Lower leg skin (tissue), 4 donors: Measurements from ENCODE around the gene FKBP1A. TPM values are rescaled to one million over a fixed set of nuclear protein-coding genes. Genes with fewer than 3 reads are reported as not detected.

Experiments used
- DNase-seq, 2 donors: peaks; one replicate each; pipeline ENCODE4 v3.0.0-alpha.2; 2019; ENCODE audit warnings: low spot score in 2 of 2
- H3K4me3 ChIP-seq: fragments of 200-600 bp; sonication (generic); 2 replicates; pipeline ENCODE4 v1.5.1; 2017; ENCODE audit warnings: mild to moderate bottlenecking, low read depth; ENCODE audit not compliant: poor library complexity, severe bottlenecking
- POLR2A ChIP-seq, 2 donors: fragments of 450-650 bp; IDR thresholded peaks; one replicate each; pipeline ENCODE4 v1.6.1; 2016 to 2017; ENCODE audit warnings: antibody characterized with exemption in 2 of 2, mild to moderate bottlenecking in 1 of 2, moderate library complexity in 1 of 2
- whole genome bisulfite sequencing, 2 donors: methylation state at CpG; one replicate each; pipeline ENCODE4 v1.1.5; 2018; 5-methylcytosine and 5-hydroxymethylcytosine counted together
- intact Hi-C: fragments of 100-400 bp; cut with DNase I; formaldehyde crosslinking; loops from one replicate; pipeline ENCODE4 v1.15.0; 2023; ENCODE audit warnings: low total_unique reads
- total RNA-seq, 4 donors: library from RNA; depleted of rRNA; stranded (reverse); fragments of >200 nt; gene quantifications; one replicate each; pipeline ENCODE4 v1.1.0, GENCODE V29; 2016
- TF ChIP-seq, protein P1 (sequence below), 3 donors: fragments of 450-650 bp; IDR thresholded peaks; one replicate each; pipeline ENCODE4 v1.5.1; 2016; ENCODE audit warnings: antibody characterized with exemption in 3 of 3, mild to moderate bottlenecking in 3 of 3, moderate library complexity in 2 of 3

Gene FKBP1A
- total RNA-seq, 4 donors from 2014 or later, result 72.6 to 133 (median 87.5) TPM

DNA sequence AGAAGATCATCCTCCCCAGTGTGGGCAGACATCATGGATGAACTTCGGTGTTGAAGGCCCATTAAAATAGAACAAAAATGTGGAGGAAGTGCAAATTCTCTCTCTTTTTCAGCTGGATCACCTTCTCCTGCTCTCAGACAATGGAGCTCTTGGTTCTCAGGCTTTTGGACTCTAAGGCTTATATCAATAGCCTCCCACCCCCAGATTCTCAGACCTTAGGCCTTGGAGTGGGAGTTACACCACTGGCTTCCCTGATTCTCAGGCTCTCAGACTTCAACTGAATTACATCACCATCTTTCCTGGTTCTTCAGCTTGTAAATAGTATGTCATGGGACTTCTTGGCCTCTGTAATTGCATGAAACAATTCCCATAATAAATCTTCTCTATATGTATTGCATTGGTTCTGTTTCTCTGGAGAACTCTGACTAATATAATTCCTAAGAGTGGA is 37.2 kb upstream of the FKBP1A start:
- TF ChIP-seq, protein P1, sequence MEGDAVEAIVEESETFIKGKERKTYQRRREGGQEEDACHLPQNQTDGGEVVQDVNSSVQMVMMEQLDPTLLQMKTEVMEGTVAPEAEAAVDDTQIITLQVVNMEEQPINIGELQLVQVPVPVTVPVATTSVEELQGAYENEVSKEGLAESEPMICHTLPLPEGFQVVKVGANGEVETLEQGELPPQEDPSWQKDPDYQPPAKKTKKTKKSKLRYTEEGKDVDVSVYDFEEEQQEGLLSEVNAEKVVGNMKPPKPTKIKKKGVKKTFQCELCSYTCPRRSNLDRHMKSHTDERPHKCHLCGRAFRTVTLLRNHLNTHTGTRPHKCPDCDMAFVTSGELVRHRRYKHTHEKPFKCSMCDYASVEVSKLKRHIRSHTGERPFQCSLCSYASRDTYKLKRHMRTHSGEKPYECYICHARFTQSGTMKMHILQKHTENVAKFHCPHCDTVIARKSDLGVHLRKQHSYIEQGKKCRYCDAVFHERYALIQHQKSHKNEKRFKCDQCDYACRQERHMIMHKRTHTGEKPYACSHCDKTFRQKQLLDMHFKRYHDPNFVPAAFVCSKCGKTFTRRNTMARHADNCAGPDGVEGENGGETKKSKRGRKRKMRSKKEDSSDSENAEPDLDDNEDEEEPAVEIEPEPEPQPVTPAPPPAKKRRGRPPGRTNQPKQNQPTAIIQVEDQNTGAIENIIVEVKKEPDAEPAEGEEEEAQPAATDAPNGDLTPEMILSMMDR (IDR thresholded peaks at IDR 0.05), result no peak
- no peak for TF ChIP-seq POLR2A (IDR thresholded peaks at IDR 0.05)
- no peak overlapping the region for H3K4me3 ChIP-seq
- intact Hi-C loops, result no loop called here
- no peak for DNase-seq
- 68 to 72% methylated on average over 1 of the region's 1 CpG for WGBS, 2 donors

DNA sequence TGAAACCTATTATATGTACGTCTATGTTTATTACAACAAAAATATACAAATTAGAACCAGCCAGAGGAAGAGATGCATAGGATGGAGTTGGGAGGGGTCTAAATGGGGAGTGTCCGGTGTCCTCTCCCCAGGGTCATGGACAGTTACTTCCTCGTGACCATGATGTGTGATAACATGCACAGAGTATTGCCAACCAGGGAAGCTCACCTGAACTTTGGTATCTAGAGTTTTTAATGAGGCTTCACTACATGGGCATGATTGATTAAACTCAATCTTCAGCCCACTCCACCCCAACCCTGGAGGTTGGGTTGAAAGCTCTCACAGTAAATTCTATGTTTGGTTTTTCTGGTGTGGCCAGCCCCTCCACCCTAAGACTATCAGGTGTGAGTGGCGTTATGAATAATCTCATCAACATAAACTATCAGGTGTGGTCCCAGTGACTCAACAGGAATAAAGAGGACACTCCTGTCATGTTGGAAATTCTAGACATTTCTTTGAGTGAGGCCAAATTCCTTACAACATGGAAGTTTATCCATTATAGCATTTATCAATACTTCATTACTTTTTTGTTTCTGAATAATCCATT is 36.4 kb upstream of the FKBP1A start:
- DNase-seq, result no peak
- intact Hi-C loops, result no loop called here
- TF ChIP-seq POLR2A (IDR thresholded peaks at IDR 0.05), result no peak
- TF ChIP-seq, protein P1 (IDR thresholded peaks at IDR 0.05), result no peak
- 76 to 83% methylated on average over 4 of the region's 4 CpGs for WGBS, 2 donors
- H3K4me3 ChIP-seq, result no peak overlapping the region

DNA sequence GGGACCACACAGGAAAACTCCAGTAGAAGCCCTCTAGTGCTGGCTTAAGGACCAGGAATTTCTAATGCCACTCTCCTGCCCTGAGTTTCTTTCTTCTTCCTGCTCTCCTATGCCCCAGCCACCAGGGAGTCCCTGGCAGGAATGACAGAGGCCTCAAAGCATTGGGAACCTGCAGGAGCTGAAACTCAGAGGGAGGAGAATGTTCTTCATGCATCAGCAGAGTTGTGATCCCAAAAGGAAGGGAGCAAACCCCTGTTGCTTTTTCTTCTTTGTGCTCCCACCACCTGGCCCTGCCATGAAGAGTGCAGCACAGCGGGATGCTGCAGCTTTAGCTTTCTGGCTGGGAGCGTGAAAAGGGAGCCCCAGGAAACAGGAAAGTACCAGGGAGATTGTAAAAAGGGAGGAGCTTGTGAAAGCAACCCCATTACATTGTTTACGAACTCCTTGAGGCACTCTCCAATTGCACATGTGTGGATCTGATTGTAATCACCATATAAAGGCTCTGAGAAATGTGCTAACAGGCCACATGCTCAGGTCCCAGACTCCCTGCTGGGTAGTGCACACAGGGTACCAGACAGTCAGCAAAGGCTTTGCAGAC is 34.7 kb upstream of the FKBP1A start:
- 25 to 36% methylated on average over 3 of the region's 3 CpGs for WGBS, 2 donors
- intact Hi-C loops, result no loop called here
- no peak for TF ChIP-seq POLR2A (IDR thresholded peaks at IDR 0.05)
- TF ChIP-seq, protein P1 (IDR thresholded peaks at IDR 0.05), result no peak
- no peak for DNase-seq
- H3K4me3 ChIP-seq, result no peak overlapping the region

DNA sequence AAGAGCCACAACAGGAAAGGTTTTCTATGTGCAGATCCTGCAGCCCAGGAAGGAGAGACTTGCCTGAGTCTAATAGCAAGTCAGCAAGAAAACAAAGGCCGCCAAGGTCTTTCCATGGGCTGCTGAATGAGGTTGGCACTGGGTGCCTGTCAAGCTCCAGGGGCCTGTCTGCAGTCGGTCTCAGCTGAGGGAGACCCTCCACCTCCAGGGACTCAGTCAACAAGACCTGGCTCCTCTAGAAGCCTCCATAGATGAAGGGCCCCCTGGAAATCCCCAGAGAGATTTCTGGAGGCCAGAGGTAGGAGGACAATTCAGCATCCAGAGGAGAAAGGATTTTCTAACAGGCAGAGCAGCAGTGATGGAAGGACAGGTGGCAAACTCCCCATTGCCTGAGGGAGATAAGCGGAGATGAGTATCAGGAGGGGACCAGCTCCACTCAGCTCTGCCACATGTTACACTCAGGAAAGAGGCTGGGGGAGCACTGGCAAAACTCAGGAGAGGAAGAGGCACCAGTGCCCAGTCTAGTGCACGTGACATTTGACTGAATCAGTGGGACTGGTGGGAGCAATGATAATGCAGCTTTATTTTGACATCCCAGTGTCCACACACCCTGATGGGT is 33.5 kb upstream of the FKBP1A start:
- DNase-seq, result no peak
- WGBS, 2 donors, result 66 to 71% methylated on average over 4 of the region's 4 CpGs
- H3K4me3 ChIP-seq, result no peak overlapping the region
- no peak for TF ChIP-seq POLR2A (IDR thresholded peaks at IDR 0.05)
- TF ChIP-seq, protein P1 (IDR thresholded peaks at IDR 0.05), result no peak
- intact Hi-C loops, result no loop called here

DNA sequence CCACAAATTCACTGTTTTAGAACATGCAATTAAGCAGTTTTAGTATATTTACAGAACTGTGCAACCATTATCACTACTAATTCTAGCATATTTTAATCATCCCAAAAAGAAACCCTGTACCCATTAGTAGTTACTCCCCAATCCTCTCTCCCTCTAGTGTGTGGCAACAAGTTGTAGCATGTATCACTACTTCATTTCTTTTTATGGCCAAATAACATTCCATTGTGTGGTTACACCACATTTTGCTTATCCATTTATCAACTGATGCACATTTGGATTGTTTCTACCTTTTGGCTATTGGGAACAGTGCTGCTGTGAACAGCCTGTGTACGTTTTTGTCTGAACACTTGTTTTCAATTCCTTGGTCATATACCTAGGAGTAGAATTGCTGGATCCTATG is 31.5 kb upstream of the FKBP1A start:
- no peak overlapping the region for H3K4me3 ChIP-seq
- TF ChIP-seq POLR2A (IDR thresholded peaks at IDR 0.05), result no peak
- TF ChIP-seq, protein P1 (IDR thresholded peaks at IDR 0.05), result no peak
- intact Hi-C loops, result no loop called here
- no peak for DNase-seq
- 35 to 36% methylated on average over 1 of the region's 1 CpG for WGBS, 2 donors
